Measurements from ENCODE around the gene GRK5.

DNA sequence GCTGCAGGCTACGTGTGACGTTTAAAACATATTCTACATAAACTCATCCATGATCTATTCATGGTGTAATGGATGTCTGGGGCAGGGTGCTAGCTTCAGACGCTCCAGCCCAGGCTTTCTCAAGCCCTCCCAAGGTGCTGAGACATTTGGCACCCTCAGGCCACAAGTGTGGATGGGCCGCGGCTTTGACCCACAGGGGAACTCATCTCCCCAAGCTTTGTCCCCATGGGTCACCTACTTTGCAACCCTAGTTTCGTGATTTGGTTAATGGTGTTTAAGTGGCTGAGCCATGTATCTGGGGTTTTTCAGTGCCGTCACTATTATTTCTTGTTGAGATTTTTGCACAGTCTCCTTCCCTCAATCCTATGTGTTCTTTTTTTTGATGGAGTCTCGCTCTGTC lies 66.0 kb downstream of the GRK5 start:
- no peak for TF ChIP-seq POLR2AphosphoS5 (IDR thresholded peaks at IDR 0.05; ENCODE audit: borderline replicate concordance, low read depth, low read length)
- TF ChIP-seq EZH2 (IDR thresholded peaks at IDR 0.05): no peak
- TF ChIP-seq FOXP2 (optimal IDR thresholded peaks at IDR 0.05; ENCODE audit: control extremely low read depth, extremely low read length, insufficient read depth): no peak
